ENCODE data around the gene PRR11. TPM values are rescaled to one million over a fixed set of nuclear protein-coding genes. Genes with fewer than 3 reads are reported as not detected.

The PRR11 gene
- total and polyA plus RNA-seq, 2 of the 8 experiments (the other 6 are each of a cell fraction or from before 2014, with no cell fraction given): 32.7 to 83.0 TPM

DNA sequence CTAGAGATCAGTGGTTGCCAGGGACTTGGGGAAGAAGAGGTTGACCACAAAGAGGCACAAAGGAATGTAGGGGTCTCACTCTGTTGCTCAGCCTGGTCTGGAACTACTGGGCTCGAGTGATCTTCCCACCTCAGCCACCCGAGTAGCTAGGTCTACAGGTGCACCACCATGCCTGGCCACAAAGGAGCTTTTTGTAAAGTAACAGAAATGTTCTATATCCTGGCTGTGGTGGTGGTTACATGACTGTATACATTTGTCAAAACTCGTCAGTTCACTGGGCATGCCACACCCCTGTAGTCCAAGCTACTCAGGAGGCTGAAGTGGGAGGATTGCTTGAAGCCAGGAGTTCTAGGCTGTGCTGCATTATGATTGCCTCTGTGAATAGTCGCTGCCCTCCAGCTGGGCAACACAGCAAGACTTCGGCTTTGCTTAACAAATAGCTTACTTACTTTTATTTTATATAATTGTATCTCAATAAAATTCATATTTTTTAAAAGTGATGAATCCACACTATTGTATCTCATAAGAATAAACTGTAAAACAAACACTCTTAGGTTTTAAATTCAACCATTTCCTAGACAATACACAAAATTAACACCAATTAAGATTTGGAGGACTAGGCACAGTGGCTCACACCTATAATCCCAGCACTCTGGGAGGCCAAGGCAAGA is 5.6 kb upstream of the PRR11 start:
- no peak for TF ChIP-seq JUN (IDR thresholded peaks at IDR 0.05; ENCODE audit: low read depth, low read length)
- TF ChIP-seq SP1 (IDR thresholded peaks at IDR 0.05; ENCODE audit: low read depth, low read length): no peak
- CTCF ChIA-PET (ENCODE audit: partially characterized antibody): interaction anchor here (1.5 kb wide), 1 partner anchor 15 kb away, joined by 6 read pairs; no protein-coding TSS in a partner anchor
- Histone ChIP-seq H3K36me3 (ENCODE audit: control insufficient read depth in 2 of 4, insufficient read depth in 4 of 4, low read length in 3 of 4) (peaks cover 0 to 2% (median 0%) of the 10 kb centered on the region in 4 experiments; a peak in 1 of 8 replicates), H2BK5ac (ENCODE audit: low read depth, low read length) (no peak overlapping the region), H3K18ac (ENCODE audit: extremely low read depth, low read length) (no peak overlapping the region), H2BK12ac (ENCODE audit: low read depth, low read length) (no peak overlapping the region), H2BK120ac (replicated peaks; ENCODE audit: low read depth, low read length) (no peak overlapping the region), H3K23ac (ENCODE audit: insufficient read length) (no peak overlapping the region), H3K4me1 (replicated peaks in 1 of 4; ENCODE audit: control insufficient read depth in 3 of 4, insufficient read depth in 4 of 4, low read length in 3 of 4) (peaks cover 0 to 8% (median 3%) of the 10 kb centered on the region in 4 experiments; a peak in 3 of 7 replicates), H4K91ac (replicated peaks; ENCODE audit: insufficient read length, low read length) (no peak overlapping the region), H2AK5ac (ENCODE audit: low read depth, low read length) (no peak overlapping the region), H3K14ac (ENCODE audit: insufficient read length) (no peak overlapping the region), H3K79me1 (ENCODE audit: low read depth, low read length) (peaks cover 2% of the 10 kb centered on the region; the same call in 1 of the 2 replicates), H3K56ac (replicated peaks; ENCODE audit: insufficient read length, low read depth, low read length) (no peak overlapping the region), H3K4me3 (ENCODE audit: extremely low read depth in 1 of 4, insufficient read depth in 2 of 4, low read depth in 3 of 4, low read length in 4 of 4) (no peak overlapping the region), H3K23me2 (ENCODE audit: low read depth, low read length) (peaks cover 8% of the 10 kb centered on the region), H3K27ac (ENCODE audit: low read depth, low read length) (no peak overlapping the region), H3K27me3 (replicated peaks in 1 of 4; ENCODE audit: control insufficient read depth in 3 of 4, extremely low read depth in 1 of 4, insufficient read depth in 3 of 4, low read length in 3 of 4) (no peaks in the 10 kb centered on the region), H2AFZ (ENCODE audit: low read length) (no peak overlapping the region), H3K4me2 (ENCODE audit: insufficient read depth in 1 of 2, low read depth in 2 of 2, low read length in 2 of 2) (no peak overlapping the region), H2BK20ac (ENCODE audit: low read length) (no peak overlapping the region), H3K9me3 (ENCODE audit: insufficient read depth in 2 of 2, low read depth in 1 of 2, low read length in 1 of 2) (no peaks in the 10 kb centered on the region), H4K5ac (ENCODE audit: insufficient read length, low read depth, low read length) (no peak overlapping the region), H4K8ac (ENCODE audit: extremely low read depth, insufficient read depth, low read length) (no peak overlapping the region), H3K9ac (replicated peaks in 1 of 4; ENCODE audit: extremely low read depth in 1 of 4, low read depth in 3 of 4, low read length in 3 of 4) (no peak overlapping the region), H3K79me2 (ENCODE audit: control insufficient read depth in 1 of 2, insufficient read depth in 2 of 2, low read length in 2 of 2) (peaks cover 18 to 95% of the 10 kb centered on the region in 2 experiments), H2BK15ac (ENCODE audit: low read length) (no peak overlapping the region), H4K20me1 (replicated peaks in 1 of 2; ENCODE audit: control insufficient read depth in 1 of 2, insufficient read depth in 2 of 2, low read length in 2 of 2) (peaks cover 5 to 6% of the 10 kb centered on the region in 2 experiments), H3K4ac (replicated peaks; ENCODE audit: insufficient read length, low read depth, low read length) (no peak overlapping the region)
- FAIRE-seq (no peak), DNase-seq (ENCODE audit: low read depth in 1 of 2, low spot score in 2 of 2) (no peak)
- POLR2A ChIA-PET (ENCODE audit: partially characterized antibody): interaction anchor here (0.7 to 3.9 kb wide), 3 partner anchors 9 to 14 kb away, joined by 3 to 14 read pairs (median 7); no protein-coding TSS in a partner anchor
- WGBS, 2 experiments (ENCODE audit: extremely low coverage in 1 of 2, insufficient coverage in 1 of 2, insufficient read length in 1 of 2, insufficient replicate concordance in 2 of 2, low coverage in 1 of 2, low lambda C conversion rate in 2 of 2, missing lambda C conversion rate in 1 of 2): 89% methylated on average over 5 of the region's 5 CpGs; no CpG with 5 or more reads in 1 of the 2 experiments

Measured in H1 (cell line).